ENCODE results near the gene ITFG2. TPM values are rescaled to one million over a fixed set of nuclear protein-coding genes. Genes with fewer than 3 reads are reported as not detected.
"Not testable (repeated sequence)": the region's sequence is repeated elsewhere in the genome, so short reads cannot be mapped to it uniquely, and the experiment has no call there.

The ITFG2 gene
- total and polyA plus RNA-seq, 2 experiments from 2014 or later = 15.7 to 19.1 TPM

- Histone ChIP-seq H3K4me3 (no peak overlapping the region), H3K9me2 (ENCODE audit: insufficient read depth) (no peaks in the 10 kb centered on the region), H3K9me3 (ENCODE audit: low read depth) (no peaks in the 10 kb centered on the region), H4K20me1 (ENCODE audit: insufficient read depth) (no peaks in the 10 kb centered on the region), H3K9ac (no peak overlapping the region), H3K27ac (no peak overlapping the region), H3K36me3 (ENCODE audit: low read depth) (no peaks in the 10 kb centered on the region), H3K79me2 (ENCODE audit: insufficient read depth) (no peaks in the 10 kb centered on the region), H3F3A (ENCODE audit: insufficient read depth) (no peaks in the 10 kb centered on the region), H3K27me3 (replicated peaks; ENCODE audit: insufficient read depth) (no peaks in the 10 kb centered on the region), H2AFZ (no peak overlapping the region), H3K4me2 (ENCODE audit: unreplicated experiment) (no peak overlapping the region), H3K4me1 (ENCODE audit: insufficient read depth) (no peaks in the 10 kb centered on the region)
- no peak for DNase-seq
- WGBS, 2 experiments (ENCODE audit: low coverage in 1 of 2, low lambda C conversion rate in 2 of 2, missing lambda C conversion rate in 2 of 2) = 85 to 87% methylated on average over 7 of the region's 7 CpGs
- in situ Hi-C loops (cut with MboI) = no loop called here
- TF ChIP-seq EZH2 (IDR thresholded peaks at IDR 0.05; ENCODE audit: insufficient read depth, poor library complexity, severe bottlenecking) (no peak), EZH2phosphoT487 (IDR thresholded peaks at IDR 0.05; ENCODE audit: insufficient read depth, low read depth) (no peak)
Measured at GRCh38 chr12:2862876-2863275, 50.4 kb downstream of the ITFG2 start.

- H3K27ac ChIP-seq; H3K4me2 ChIP-seq (ENCODE audit: unreplicated experiment); H3K4me1 ChIP-seq (ENCODE audit: insufficient read depth); H3K9ac ChIP-seq; H3K79me2 ChIP-seq (ENCODE audit: insufficient read depth); H3K27me3 ChIP-seq (replicated peaks; ENCODE audit: insufficient read depth); H4K20me1 ChIP-seq (ENCODE audit: insufficient read depth); H3F3A ChIP-seq (ENCODE audit: insufficient read depth); DNase-seq; H3K9me3 ChIP-seq (ENCODE audit: low read depth); in situ Hi-C loops (cut with MboI); H3K4me3 ChIP-seq; H3K9me2 ChIP-seq (ENCODE audit: insufficient read depth); H2AFZ ChIP-seq; H3K36me3 ChIP-seq (ENCODE audit: low read depth): not testable (repeated sequence)
- 86% methylated on average over 7 of the region's 7 CpGs for WGBS, 2 experiments (ENCODE audit: low coverage in 1 of 2, low lambda C conversion rate in 2 of 2, missing lambda C conversion rate in 2 of 2)
Measured at GRCh38 chr12:2863402-2863801, 50.9 kb downstream of the ITFG2 start.

GRCh38 chr12:2864198-2864597 is 51.7 kb downstream of the ITFG2 start:
- no peak overlapping the region for H3K27ac ChIP-seq
- H3K4me2 ChIP-seq (ENCODE audit: unreplicated experiment) = no peak overlapping the region
- no peak for DNase-seq
- H3K9me3 ChIP-seq (ENCODE audit: low read depth) = no peaks in the 10 kb centered on the region
- no peaks in the 10 kb centered on the region for H3K4me1 ChIP-seq (ENCODE audit: insufficient read depth)
- H3F3A ChIP-seq (ENCODE audit: insufficient read depth) = no peaks in the 10 kb centered on the region; the same call in 1 of the 2 replicates
- WGBS, 2 experiments (ENCODE audit: low coverage in 1 of 2, low lambda C conversion rate in 2 of 2, missing lambda C conversion rate in 2 of 2) = 97 to 100% methylated on average over 9 of the region's 9 CpGs
- no peaks in the 10 kb centered on the region for H3K27me3 ChIP-seq (replicated peaks; ENCODE audit: insufficient read depth)
- H3K9ac ChIP-seq = no peak overlapping the region
- TF ChIP-seq EZH2 (IDR thresholded peaks at IDR 0.05; ENCODE audit: insufficient read depth, poor library complexity, severe bottlenecking) = no peak
- no peak for TF ChIP-seq EZH2phosphoT487 (IDR thresholded peaks at IDR 0.05; ENCODE audit: insufficient read depth, low read depth)
- no peak overlapping the region for H3K4me3 ChIP-seq
- in situ Hi-C loops (cut with MboI) = no loop called here
- no peaks in the 10 kb centered on the region for H3K36me3 ChIP-seq (ENCODE audit: low read depth)
- H4K20me1 ChIP-seq (ENCODE audit: insufficient read depth) = no peaks in the 10 kb centered on the region
- no peaks in the 10 kb centered on the region for H3K79me2 ChIP-seq (ENCODE audit: insufficient read depth)
- H2AFZ ChIP-seq = no peak overlapping the region
- no peaks in the 10 kb centered on the region for H3K9me2 ChIP-seq (ENCODE audit: insufficient read depth)

GRCh38 chr12:2868986-2869632 is 56.6 kb downstream of the ITFG2 start:
- H3K79me2 ChIP-seq (ENCODE audit: insufficient read depth) = peaks cover 20% of the 10 kb centered on the region
- H3K36me3 ChIP-seq (ENCODE audit: low read depth); H3K9me3 ChIP-seq (ENCODE audit: low read depth); H2AFZ ChIP-seq; H3K4me3 ChIP-seq; H3K27ac ChIP-seq; H3K9me2 ChIP-seq (ENCODE audit: insufficient read depth); H3K9ac ChIP-seq; in situ Hi-C loops (cut with MboI); H3K27me3 ChIP-seq (replicated peaks; ENCODE audit: insufficient read depth); H4K20me1 ChIP-seq (ENCODE audit: insufficient read depth); H3K4me2 ChIP-seq (ENCODE audit: unreplicated experiment); H3F3A ChIP-seq (ENCODE audit: insufficient read depth); H3K4me1 ChIP-seq (ENCODE audit: insufficient read depth): not testable (repeated sequence)
- 90% methylated on average over 9 of the region's 9 CpGs for WGBS, 2 experiments (ENCODE audit: low coverage in 1 of 2, low lambda C conversion rate in 2 of 2, missing lambda C conversion rate in 2 of 2)
- DNase-seq = peak; percentile 49

Other genes starting within 250 kb of the ITFG2 start
- gene FKBP4, start 17.7 kb upstream of the ITFG2 start, total RNA-seq (2014; rRNA removed; shearing (Covaris generic)) = 24.0 and 27.6 TPM in 2 replicates
- gene FKBP4, start 17.7 kb upstream of the ITFG2 start, polyA plus RNA-seq (2016; fragmentation: Nextera tagmentation; extraction: Ambion mirVana) = 27.4 and 29.2 TPM in 2 replicates
- gene NRIP2, start 22.4 kb downstream of the ITFG2 start, total RNA-seq (2014; rRNA removed; shearing (Covaris generic)) = not detected in 2 replicates
- 0.24 and 0.46 TPM in 2 replicates for gene NRIP2, start 22.4 kb downstream of the ITFG2 start, polyA plus RNA-seq (2016; fragmentation: Nextera tagmentation; extraction: Ambion mirVana)
- gene TEX52, start 44.4 kb downstream of the ITFG2 start, total RNA-seq (2014; rRNA removed; shearing (Covaris generic)) = not detected in 2 replicates
- gene TEX52, start 44.4 kb downstream of the ITFG2 start, polyA plus RNA-seq (2016; fragmentation: Nextera tagmentation; extraction: Ambion mirVana) = not detected in 2 replicates
- gene FOXM1, start 64.5 kb downstream of the ITFG2 start, total RNA-seq (2014; rRNA removed; shearing (Covaris generic)) = 12.4 and 23.9 TPM in 2 replicates
- gene FOXM1, start 64.5 kb downstream of the ITFG2 start, polyA plus RNA-seq (2016; fragmentation: Nextera tagmentation; extraction: Ambion mirVana) = 15.4 TPM in 2 replicates
- 27.6 and 35.3 TPM in 2 replicates for gene RHNO1, start 64.6 kb downstream of the ITFG2 start, total RNA-seq (2014; rRNA removed; shearing (Covaris generic))
- gene RHNO1, start 64.6 kb downstream of the ITFG2 start, polyA plus RNA-seq (2016; fragmentation: Nextera tagmentation; extraction: Ambion mirVana) = 38.4 and 40.3 TPM in 2 replicates
- 29.2 and 47.0 TPM in 2 replicates for gene TULP3, start 78.2 kb downstream of the ITFG2 start, total RNA-seq (2014; rRNA removed; shearing (Covaris generic))
- 39.4 and 42.6 TPM in 2 replicates for gene TULP3, start 78.2 kb downstream of the ITFG2 start, polyA plus RNA-seq (2016; fragmentation: Nextera tagmentation; extraction: Ambion mirVana)
- gene TEAD4, start 146.7 kb downstream of the ITFG2 start, total RNA-seq (2014; rRNA removed; shearing (Covaris generic)) = 13.6 and 14.8 TPM in 2 replicates
- 13.2 and 13.8 TPM in 2 replicates for gene TEAD4, start 146.7 kb downstream of the ITFG2 start, polyA plus RNA-seq (2016; fragmentation: Nextera tagmentation; extraction: Ambion mirVana)

Measured in GM23248 (cell line).